GM18858 (cell line): ENCODE results near the gene TENT5C.

Source experiments
- ATAC-seq: cut with Tn5 transposase; IDR thresholded peaks from one replicate; pipeline ENCODE4 v1.9.1; 2021; ENCODE audit not compliant: unreplicated experiment

The TENT5C gene

DNA sequence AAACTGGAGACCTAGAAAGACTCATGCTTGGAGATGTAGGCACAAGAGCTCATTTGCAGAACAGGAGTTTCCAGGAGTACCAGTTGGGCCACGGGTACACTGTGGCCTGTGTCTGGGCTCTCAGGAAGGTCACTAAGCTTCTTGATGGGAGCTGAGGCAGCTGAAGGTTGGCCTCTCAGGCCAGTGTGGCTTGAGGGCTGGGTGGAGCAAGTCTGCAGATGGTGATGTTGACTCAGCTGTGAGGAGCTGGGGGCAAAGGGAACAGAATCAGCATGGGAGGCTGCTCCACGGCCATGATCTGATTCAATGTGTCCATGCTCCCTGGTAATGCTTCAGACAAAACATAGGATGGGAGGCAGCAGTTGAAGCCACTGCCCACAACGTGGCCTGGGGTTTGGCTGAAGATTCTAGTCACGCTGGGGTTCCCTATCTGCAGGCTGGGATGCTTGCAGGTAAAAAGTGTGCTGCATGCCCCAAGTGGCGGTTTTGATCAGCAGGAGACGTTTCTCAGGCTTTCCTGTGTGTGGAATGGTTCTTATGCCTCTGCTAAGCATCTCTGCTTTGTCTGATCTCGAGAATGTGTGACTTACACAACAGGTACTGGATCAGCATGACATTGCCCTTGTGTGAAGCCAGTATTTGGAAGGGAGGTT is 15.4 kb upstream of the TENT5C start:
- ATAC-seq = no peak

DNA sequence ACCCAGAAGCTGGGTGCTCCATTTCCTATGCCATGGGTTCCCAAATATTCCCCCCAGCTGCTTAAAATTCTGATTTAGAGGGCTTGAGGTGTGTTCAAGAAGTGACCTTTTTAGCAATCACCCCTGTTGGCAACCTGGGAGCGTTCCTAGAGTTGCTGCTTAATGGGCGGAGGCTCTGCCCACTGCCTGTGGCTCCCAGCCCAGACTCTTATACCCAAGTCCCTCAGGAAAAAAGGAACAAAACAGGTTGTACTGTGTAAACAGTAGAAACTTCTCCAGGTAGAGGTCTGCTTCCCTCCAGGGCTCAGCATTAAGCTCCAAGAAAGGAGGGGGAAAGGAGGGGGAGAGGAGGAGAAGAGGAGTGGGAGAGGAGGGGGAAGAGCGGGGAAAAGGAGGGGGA is 14.6 kb upstream of the TENT5C start:
- no peak for ATAC-seq

DNA sequence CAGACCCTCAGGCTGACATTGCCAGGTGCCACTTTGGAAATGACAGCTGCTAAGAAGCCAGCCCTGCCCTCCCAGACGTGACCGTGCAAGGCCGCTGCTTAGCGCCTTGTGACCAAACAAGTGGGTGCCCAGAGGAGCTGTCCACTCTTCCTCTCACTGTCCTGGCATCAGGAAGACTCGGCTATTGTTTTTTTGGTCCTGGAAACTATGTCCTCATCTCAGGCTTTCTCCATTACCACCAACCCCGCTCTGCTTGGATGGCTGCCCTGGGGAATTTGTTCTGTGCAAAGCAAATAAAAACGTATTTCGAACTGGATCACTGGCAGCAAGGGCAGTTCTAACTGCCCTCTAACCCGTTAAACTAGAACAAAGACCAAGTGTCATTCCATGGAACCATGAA is 13.7 kb upstream of the TENT5C start:
- no peak for ATAC-seq

DNA sequence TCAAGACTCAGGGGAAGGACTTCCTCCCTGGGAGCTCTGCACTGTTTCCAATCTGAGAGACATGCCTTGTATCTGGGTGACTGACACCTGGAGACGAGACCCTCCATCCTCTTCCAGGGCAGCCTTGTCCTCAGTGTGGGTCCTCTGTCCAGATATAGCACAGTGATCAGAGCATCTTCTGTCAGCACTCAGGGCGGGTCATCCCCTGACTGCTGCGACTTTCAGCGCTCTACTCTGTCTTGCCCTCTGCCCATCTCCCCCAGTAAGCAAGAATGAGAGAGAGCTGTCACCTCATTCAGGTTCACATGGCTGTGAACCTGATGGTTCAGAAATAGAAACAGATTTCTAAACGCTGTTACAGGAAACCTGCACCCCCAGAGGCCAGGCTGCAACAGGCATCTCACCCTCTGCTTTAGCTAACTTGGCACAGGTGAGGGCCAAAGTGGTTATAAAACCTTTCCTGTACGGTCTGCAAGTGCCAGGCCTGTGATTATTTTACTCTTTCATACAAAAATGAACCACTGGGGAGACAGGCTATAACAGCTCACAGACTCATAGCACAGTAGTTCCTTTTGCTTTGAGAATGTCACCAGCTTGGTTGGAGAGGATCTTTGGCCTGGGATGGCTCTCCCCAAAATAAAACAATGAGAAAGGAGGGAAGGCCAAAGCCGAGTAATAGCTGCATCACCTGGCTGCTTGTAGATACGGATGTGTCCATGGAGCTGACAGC is 11.4 kb upstream of the TENT5C start:
- ATAC-seq = no peak

DNA sequence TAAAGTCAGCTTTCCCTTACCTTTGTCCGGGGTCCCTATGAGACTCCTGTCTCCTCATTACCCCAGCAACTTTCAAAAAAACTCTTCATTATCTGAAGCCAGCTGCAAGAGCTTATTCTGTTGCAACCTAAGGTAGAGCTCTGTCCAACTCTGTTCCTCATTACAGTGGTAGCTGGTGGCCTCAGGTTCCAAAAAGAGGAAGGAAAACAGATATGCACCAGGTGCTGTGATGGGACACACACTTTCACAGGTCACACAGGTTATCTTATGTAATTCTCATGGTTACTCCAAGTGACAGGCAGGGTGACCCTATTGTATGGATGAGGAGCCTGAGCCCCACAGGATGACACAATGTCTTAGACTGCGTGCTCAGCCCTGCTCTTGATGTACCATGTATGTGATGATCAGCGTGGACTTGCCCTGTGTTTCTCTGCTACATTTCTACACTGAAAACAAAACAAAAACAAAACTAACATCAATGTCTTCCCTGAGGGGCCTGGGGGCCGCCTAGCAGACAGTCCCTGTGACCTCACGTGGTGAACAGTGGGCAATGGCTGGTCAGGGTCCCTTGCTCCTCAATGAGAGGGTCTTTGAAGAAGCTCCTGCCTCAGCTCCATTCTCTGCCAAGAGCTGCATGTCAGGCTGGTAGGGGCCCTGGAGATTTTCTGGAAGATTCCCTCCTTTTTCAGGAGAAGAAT is 9.7 kb upstream of the TENT5C start:
- ATAC-seq = no peak

DNA sequence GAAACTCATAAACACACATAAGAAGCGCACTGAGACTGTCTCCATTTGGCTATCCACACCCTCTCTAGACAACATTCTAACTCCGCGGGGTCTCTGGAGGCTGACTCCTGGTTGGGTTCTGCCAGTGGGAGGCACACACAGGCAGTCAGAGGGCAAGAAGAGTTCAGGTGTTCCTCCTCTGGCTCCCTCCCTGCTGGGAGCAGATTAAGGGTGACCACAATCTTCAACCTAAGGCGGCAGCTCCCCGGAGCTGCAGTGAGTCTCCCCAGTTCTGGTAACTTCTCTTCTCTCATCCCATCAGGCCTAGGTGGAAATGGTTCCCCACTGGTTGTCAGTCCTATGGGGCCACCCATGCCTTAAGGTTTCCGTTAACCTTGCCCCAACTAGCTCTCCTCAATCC is 7.4 kb upstream of the TENT5C start:
- no peak for ATAC-seq

DNA sequence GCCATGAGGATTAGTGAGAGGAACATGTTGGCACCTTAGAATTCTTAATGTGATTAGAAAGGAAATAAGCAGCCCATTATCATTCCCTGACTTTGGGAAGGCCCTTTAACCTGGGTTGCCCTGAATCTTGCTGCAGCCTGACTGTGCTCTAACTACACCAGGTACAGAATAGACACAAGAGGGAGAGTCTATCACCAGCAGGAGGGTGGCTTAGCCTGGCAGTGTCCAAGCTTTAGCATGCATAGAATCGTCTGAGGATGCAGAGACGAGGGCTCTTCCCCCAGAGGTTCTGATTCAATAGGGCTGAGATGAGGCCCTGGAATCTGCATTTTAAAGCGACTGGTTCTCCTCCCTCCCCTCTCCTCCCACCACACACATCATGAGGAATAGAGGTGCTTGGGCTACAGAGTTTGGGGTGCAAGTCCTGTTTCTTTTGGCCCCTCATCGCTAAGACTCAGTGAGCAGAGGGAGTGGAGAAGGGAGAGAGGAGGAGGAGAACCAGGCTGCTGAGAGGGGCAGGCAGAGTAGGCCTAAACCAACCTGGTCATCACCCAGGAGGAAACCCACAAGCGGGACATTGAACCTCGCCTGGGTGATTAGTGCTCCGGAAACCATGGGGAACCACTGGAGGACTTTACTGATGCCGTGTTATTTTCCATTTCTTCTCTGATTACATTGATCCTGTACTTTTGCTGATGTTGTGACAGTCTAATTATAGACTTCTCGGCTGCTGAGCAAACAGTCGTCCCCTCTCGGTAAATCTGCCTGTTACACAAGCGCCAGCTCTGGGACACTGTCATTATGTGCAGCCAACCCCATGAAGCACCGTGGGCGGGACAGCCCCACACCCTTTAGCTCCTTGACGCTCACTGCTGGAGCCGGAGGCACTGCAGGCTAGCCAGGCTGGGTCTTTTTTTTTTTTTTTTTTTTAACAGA is 6.3 kb upstream of the TENT5C start:
- ATAC-seq = no peak

DNA sequence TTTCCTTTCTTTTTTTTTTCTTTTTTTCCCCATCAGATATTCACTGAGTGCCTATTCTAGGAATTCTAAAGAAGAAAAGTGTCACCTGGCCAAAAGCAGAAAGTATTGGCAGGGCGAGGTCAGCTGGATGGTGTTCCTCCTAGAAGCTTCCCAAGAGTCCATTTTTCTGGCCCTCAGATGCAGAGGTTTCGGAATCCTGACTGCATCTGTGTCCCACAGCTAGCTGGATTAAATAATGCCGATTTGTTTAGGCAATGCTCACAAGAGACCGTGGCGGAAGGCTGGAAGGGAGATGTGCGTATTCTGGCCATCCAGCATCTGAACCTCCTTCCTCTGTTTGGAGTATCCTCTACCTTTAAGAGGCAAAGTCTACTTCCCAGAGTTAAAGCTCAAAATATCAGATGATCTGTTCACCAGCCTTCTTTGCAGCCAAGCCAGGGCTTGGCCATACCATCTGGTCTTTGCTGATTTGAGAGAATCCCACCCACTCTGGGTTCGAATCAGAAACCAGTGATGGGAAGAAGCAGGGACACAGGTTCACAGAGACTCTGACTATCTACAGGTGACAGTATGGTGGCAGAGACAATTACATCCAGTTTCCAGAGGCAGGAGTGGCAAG is 5.4 kb upstream of the TENT5C start:
- no peak for ATAC-seq

DNA sequence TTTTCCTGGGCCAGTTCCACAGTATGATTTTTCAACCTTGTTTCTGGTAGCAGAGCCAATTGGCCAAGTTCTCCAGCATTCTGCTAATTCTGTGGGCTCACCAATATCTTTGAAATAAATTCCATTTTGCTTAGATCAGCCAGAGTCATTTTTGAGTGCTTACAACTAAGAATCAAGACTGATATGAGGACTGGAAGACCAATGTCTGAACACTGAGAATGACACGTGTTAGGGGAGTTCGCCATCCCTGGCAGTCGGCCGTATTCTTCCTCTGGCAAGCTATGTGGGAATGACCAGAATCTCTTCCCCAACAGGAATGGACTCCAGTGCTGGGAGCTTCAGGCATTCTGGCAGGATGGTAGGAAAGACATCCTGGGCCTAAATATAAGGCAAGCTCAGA is 4.9 kb upstream of the TENT5C start:
- ATAC-seq = no peak

DNA sequence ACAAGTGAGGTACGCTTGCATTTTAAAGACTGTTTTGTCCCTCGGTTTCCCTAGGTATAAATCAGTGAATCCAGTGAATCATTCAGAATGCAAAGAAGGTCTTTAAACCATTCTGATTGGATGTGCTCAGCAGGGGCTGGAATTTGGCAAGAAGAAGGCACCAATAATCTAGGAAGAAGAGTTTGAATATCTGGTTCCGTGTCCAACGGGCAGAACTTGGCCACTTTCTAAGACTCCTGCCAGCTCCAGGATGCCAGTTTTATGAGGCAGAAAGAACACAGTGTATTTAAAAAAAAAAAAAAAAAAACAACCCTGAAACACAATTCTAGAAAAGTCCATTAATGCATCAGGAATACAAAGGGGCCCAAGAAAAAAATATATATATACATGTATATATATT is 3.0 kb upstream of the TENT5C start:
- no peak for ATAC-seq

DNA sequence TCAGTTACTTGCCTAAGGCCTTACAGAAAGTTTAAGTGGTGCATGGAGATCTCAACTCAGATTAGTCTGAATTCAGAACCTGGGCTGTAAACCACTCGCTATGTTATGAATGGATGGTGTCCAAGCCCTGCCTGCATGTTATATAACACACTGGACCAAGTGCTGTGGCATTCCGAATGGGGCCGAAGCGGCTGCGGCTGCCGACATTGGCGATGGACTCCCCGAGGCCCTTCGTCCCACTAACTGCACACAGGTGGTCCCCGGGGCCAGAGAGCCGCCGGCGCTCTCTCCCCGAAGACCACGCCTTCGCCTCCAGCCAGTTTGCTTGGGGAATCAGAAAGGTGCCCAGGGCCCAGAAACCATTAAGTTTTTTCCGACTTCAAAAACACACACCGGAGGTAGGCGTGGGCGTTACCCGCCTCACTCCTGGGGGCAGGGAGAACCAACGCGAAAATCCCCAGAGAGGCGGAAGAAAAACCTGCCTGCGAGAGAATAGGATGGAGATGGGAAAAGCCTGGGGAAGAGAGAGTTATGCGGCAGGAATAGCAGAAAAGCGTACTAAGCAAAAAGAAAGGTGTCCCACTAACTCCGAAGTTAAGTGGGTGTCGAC is 579 bp upstream of the TENT5C start:
- ATAC-seq = peak; percentile 15

DNA sequence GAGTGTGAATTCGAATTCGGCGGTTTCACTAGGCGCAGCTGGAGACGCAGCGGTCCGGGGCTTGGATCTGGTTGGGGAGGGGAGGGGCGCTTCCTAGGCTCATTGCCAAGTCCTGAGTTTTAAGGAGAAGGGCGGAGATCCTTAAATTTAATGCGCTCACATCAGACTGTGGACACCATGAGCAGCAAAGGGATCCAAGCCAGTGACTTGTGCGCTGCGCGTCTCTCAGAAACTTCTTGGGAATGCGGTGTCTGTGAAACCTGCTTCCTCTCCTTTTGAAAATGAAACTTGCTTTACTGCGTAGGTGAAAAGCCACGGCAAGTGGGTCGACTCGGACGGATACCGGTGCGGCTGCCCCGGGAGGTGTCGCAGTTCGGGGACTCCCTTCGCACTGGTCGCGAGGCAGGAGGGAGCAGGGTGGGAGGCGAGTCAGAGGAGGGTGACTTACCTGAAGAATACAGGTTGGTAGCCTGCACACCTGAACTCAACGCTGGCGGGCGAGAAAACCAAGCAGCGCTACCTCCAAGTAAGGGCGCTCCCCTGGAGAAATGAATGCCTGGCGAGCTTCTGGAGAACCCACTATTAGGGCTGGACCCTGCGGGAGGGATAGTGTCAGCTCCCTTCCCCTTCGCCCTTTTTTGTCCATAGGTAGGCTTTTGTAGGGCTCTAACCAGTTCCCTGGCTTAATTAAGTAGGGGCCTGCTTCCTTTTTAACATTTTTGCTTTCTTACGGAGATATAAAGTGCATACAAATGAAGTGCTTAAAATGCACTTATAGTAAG is 992 bp downstream of the TENT5C start:
- no peak for ATAC-seq

DNA sequence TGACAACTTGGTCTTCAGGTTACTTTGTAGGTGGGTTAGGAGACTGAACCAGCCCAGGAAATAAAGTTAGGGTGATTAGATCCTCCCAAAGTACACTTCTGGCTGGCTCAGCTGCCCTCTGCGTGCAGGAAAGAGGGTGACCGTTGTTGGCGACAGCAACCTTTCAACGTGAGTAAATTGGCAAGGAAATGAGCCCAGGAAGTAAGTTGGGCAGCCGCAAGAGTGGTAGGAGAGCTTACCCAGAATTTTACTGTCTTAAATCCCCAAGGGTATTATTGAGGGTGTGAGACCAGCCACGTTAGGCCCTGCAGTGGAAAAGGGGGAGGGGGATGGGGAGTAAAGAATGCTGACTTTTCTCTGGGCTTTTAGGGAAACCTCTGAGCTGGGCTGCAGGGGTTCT is 1.6 kb downstream of the TENT5C start:
- no peak for ATAC-seq

DNA sequence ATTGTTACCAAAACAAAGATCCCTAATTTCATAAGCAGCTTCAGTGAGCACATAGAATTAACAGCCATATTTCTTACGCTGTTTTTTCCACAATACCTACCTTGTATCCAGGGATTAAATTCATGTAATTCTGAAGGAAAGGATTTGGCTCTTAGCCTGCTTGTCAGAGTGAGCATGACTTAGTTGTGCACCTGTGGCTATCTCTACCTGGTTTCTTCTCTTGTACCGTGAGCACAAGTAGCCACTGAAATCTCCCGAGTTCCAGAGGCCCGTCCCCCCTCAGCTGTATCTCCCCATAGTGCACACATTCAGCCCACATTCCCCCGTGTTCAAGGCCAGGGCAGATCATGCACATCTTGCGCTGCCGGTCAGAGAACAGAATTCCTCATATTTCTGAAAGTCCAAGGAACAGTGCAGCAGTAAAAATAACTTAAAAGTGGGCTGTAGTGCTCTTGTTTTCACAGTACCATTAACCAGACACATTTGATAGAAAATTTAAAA is 2.3 kb downstream of the TENT5C start:
- ATAC-seq = no peak

DNA sequence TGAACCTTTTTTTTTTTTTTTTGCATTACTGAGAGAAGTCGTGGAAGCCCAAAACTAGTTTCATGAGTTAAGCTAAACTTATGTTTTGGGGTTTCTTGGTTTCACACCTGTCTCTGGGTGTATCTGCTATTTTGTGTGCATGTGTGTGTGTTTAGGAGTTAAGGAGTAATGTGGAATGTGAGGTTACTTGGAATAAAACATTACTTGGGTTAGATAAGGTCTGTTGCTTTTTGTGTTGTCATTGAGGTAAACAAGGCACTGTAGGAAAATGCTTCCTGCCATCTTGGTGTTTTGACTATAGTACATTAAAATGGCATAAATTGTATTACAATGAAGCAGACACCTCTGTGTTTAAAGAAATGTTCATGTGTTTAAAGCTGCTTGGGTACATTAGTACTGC is 2.9 kb downstream of the TENT5C start:
- no peak for ATAC-seq

DNA sequence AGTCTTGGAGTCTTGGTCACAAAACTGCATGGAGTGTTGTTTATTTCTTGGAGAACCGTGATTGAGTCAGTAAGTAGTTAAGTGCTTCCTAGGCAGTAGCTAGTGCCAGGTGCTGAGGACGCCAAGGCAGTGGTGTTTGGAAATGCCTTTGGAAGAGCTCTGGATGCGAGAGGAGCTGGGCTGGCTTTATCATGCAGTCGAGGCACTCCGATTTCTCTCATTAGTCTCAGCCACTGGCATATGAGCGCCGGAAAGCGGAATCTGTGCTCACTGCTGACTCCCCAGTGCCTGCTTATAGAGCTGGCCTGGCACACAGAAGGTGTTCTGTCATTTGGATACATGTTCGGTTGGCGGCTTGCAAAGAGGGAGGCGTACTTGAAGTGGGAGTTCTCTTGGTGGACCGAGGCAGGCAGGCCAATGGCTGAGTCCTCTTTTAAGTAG is 3.6 kb downstream of the TENT5C start:
- no peak for ATAC-seq

DNA sequence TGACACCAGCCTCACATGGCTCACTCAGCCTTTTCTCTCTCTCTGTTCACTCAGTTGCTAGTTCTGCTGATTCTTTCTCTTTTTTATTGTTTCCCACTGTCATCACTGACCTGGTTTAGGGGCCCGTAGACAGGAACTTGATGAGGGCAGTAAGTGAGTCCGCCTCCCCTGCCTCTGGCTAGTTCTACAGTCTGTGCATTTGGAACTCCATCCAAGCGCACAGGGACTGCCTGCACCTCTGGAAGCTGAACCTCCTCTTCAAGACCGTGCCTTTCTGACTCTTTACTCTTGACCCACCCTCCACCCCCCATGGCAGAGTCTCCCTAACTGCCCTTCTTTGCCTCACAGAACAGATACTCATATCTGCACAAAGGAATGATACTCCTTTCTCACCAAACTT is 4.2 kb downstream of the TENT5C start:
- ATAC-seq = no peak

DNA sequence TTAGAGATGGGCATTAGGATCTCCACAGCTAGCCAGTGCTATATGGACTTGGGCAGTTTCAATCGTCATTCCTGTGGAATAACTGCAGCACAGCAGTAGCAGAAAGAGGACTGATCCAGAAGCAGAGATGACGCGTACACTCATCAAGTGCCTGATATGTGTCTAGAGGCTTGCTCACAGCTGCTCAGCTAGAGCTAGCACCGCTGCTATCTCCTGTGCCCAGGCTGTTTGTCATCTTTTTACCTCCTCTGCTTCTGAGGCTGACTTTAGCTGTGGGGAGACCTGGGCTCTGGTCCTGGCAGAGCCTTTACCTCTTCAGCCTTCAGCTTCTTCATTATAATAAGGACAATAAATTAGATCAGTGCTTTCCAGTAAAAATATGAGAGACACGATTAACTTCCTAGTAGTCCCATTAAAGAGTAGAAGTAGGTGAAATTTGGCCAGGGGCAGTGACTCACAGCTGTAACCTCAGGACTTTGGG is 5.3 kb downstream of the TENT5C start:
- no peak for ATAC-seq

DNA sequence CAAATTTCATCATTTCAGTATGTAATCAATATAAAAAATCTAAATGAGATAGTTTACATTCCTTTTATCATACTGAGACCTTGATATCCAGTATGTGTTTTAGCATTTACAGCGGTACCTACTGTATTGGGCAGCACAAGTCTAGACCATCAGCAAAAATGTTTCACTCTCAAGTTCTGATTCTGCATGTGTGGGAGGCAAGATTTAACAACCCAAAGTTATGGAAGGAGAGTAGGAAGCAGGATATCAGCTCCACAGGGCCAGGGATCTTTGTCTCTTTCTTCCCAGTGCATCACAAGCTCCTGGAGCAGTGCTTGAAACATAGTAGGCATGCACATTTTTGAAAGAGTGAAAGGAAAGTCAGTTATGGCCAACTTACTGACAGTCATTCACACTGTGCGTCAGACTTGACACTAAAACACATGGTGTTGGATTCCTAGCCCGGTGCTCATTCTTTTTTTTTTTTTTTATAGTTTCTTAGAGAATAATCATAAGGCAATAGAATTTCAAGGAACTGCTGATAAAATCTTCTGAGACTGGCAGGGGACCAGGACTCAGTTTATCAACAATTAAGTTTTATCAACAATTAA is 6.1 kb downstream of the TENT5C start:
- ATAC-seq = no peak
